HUDEP-2 (cell line): ENCODE data around the gene COA1.
A peak's percentile ranks its signal among the peaks of the same experiment; 100 is the strongest.
"Not testable (repeated sequence)": the region's sequence is repeated elsewhere in the genome, so short reads cannot be mapped to it uniquely, and the experiment has no call there.

Experiments used
- DNase-seq, 76 experiments: peaks; one replicate each; lab custom pipeline; 2025; ENCODE audit not compliant: unreplicated experiment in 76 of 76; lab: John Stamatoyannopoulos, UW

Gene COA1

DNA sequence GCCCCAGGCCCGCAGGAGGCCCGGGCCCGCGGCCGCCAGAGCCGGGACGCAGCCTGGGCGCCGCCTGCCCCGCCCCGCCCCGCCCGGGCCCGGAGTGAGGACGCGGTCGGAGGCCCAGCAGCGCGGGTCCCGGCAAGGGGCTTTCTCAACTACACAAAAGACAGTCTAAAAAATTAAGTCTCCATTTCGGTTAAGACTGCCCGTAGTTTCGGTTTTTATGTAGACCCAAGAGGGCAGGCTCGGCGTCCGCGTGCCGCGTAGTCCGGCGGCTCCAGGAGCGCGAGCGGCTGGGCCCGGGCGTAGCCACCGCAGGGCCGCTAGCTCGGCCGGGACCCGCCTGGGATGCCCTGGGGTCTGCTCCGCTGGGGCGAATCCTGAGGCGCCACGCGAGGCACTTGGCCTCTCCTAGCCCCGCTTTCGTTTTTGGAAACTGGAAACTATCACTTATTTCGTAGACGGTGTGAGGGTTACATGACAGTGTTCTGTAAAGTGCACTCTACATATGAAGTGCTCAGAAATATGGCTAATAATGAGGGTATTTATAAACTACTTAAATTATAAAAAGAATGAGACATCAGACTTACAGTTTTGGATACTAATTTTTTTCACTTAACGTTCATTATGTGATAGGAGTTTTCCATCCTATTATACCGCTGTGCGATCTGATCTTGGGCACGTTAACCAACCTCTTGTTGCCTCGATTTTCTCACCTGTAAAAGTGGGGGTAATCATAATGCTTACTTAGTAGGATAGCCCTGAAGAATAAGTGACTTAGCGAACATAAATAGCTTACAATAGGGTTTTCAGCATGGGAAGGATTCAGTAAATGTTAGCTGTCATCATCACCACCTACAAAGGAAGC, 29.7 kb upstream of the COA1 start:
- peak in 32 of 76 experiments; percentile 15 to 63 (median 37) for DNase-seq

DNA sequence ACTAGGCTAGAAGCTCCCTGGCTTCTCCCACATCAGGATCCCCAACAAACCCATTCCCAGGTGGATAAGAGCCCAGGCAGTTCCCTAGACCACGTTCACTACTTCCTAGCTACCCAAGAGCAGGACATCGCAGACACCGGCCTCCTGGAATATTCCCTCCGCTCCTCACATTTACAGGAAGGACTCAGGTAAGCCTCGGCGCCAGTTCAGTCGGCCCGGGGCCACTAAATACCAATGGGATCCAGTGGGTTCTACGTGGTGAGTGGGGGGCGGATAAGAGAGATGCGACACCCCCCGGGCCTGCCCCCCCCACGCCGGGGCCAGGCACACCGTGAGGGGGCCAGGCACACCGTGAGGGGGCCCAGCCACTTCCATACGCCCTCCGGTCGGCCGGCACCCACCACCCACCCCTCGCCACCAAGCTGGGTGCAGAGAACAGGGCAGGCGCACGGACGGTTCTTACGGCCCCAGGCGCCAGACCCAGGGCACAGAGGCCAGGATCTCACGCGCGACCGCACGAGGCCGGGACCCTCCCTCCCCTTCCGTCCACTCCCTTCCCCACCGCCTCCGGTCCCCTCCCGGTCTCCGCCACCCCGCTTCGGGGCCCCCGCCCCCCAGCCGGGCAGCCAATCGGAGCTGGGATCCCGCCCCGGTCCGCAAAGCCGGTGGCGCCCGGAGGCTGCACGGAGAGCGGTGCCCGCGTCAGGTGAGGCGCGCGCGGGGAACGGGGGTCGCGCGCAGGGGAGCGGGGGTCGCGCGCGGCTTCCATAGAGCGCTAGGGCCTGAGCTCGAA, 28.9 kb upstream of the COA1 start, which contains the start of gene BLVRA:
Gene BLVRA, plus strand, starts transcription at position 652 of the 793 bp plus-strand sequence. CDS start 12,479 bp downstream, outside the sequence.
- peak in 59 of 76 experiments; percentile 10 to 76 (median 52) for DNase-seq

DNA sequence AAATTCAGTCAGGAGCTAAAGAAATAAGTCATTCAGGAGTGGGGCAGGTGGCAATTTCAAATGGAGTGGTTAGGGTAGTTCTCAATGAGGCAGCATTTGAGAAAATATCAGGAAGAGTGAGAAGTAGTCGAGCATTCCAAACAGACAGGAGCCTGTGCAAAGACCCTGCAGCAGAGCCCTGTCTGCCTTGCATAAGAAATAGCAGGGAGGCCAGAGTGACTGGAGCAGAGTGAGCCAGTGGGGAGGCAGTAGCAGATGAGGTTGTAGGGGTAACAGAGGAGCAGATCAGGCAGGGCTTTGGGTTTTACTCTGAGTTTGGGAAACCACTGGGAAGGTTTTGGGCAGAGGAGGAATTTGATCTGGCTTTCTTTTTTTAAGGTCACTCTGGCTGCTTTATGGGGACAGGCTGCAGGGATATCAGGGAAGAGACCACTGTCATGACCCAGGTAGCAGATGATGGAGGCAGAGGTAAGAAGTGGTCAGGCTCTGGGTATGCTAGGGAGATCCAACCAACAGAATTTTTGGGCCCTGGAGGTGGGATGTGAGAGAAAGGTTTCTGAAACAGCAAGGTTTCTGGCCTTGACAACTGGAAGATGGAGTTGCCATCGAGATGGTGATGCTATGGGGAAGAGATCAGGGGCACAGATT, 27.9 kb upstream of the COA1 start:
- DNase-seq = peak in 26 of 76 experiments; percentile 6 to 74 (median 51)

DNA sequence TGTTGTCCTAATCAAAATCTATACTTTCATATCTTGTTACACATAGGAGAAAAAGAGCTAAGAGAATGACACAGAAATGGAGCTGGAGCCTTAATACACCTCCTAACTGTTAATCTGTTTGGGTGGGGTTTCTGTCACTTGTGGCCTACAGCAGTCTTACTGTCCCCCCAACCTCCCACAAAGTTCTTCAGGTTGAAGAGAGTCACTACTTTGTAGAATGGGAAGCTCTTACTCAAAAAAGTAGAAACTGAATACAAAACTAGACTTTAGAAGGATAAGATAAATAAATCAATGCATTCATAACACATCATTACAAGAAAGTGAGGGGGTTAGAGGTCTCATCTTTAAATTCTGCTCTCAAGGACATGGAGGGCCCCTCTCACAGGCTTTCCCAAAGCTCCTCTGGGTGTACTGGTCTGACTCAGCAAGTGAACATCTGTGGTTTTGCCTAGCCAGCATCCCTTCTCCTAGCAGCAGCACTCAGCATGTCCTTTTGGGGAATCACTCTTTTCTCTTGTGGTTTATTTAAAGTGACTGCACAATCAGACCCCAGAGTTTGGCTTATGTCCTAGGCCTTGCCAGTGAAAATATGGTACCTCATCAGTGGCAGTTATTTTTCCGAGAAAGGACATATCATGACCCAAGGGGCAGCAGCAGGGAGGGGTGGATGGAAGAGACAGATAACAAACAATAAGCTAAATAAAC, 27.2 kb upstream of the COA1 start:
- peak in 72 of 76 experiments; percentile 24 to 92 (median 64) for DNase-seq

DNA sequence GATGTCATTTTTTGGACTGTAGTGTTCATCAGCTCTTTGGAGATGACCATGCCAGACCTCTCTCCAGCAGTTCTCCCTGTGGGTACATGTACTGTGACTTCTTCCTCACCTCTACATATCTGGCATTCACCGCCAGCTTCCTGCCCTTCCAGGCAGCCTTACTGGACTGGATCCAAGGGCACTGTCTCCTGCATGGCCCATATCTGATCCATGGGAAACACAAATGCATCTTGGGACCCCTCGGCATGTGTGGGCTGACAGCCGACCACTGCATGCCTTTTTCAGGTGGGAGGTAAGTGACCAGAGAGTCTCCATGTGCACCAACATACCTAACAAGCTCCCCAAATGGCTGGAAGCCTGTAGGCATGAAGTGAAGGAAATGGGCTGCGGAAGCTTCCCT, 25.3 kb upstream of the COA1 start:
- DNase-seq = no peak

DNA sequence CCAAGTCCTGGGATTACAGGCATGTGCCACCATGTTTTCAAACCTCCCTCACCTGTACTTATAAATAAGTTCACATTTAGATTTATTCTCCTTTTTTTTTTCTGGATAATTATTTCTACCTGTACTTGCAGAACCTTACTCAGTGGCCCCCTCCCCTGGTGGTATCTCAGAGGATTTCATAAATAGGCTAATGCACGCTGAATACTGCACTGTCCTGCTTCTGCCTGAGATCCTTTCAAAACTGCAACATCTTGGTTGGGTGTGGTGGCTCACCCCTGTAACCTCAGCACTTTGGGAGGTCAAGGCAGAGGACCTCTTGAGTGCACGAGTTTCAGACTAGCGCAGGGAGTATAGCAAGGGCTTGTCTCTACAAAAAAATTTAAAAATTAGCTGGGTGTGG, 24.5 kb upstream of the COA1 start:
- DNase-seq = no peak

DNA sequence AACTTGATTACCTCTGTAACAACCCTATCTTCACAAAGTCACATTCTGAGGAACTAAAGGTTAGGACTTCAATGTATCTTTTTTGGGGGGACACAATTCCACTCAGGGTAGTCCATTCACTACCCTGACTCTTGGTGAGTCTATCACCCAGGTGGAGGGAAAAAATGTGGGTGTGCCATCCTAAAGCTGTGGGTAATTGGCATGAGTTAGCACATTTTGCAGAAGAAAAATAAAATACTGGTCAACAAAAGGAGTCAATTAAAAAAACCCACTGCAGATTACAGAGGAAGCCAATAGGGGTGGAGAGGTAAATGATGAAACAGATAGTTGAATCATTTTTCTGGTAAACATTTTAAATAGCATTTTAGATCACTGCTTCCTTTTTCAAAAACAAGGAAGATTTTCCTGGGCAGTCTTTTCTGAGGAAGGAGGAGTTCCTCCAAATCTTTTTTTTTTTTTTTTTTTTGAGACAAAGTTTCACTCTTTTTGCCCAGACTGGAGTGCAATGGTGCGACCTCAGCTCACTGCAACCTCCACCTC, 24.0 kb upstream of the COA1 start:
- DNase-seq = no peak

DNA sequence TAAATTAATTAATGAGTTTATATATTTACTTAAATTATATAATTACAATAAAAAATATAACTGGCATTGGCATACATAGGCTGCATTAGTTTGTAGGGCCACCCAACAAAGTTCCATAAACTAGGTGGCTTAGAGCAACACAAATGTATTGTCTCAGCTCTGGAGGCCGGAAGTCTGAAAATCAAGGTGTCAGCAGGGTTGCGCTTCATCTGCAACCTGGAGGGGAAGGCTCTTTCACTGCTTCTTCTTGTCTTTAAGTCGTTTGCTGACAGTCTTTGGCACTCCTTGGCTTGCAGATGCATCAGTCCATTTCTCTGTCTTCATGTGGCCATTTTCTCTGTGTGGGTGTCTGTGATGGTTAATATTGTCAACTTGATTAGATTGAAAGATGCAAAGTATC, 23.1 kb upstream of the COA1 start:
- DNase-seq = no peak

DNA sequence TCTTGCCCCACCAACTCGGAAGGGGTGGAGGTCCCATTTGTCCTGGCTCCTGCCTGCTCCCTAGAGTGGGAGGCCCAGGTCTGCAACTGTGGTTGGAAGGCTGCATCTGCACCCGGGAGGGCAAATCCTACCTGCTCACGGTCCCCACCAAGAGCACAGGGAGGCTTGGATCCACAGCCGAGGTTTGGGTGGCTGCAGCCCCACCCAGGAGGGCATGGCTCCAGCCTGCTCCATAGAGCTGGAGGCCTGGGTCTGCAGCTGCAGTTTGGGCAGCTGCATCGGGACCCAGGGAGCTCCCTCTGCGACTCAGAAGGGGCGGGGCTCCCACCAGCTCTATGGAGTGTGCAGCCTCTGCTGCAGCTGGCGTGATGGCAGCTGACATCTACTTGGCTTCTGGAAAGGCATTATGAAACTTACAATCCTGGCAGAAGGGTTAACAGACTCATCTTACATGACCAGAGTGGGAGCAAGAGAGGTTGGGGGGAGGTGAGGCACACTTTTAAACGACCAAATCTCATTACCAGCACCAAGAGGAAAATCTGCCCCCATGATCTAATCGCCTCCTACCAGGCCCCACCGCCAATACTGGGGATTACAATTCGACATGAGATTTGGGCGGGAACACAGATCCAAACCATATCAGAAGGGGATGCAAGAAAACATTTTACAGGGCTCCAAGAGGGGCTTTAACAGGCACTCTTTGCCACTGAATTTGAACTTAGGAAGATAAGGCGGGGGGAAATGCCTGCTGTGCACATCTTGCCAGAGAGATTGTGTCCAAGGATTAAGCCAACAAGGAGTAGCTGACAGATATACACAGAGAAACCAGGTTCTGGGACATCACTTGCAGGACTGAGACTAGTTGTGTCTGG, 20.9 kb upstream of the COA1 start:
- peak in 67 of 76 experiments; percentile 10 to 79 (median 52) for DNase-seq

DNA sequence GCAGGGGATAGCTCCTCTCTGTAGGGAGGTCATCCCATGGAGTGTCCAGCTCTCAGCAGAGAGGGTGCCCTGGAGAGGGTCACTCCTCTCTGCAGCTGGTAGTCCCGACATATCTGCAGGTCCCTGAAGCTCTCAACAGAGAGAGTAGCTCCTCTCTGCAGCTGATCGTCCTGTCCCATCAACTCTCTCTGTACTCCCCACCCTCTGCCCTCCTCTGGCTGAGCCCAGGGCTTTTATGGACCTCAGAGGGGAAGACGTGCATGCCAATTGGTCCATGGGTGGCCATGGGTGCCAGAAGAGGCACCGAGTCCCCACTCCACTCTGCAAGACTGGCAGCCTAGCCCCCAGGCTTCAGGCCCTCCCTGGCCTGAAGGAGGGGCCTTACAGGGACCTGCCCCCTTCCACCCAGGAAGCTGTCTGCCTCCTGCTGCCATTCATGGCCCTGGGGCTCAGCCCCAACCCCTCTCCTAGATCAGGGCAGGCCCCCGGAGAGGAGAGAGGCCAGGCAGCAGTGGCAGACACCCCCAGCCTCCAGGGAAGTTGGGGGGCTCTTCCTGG, 20.1 kb upstream of the COA1 start:
- no peak for DNase-seq

DNA sequence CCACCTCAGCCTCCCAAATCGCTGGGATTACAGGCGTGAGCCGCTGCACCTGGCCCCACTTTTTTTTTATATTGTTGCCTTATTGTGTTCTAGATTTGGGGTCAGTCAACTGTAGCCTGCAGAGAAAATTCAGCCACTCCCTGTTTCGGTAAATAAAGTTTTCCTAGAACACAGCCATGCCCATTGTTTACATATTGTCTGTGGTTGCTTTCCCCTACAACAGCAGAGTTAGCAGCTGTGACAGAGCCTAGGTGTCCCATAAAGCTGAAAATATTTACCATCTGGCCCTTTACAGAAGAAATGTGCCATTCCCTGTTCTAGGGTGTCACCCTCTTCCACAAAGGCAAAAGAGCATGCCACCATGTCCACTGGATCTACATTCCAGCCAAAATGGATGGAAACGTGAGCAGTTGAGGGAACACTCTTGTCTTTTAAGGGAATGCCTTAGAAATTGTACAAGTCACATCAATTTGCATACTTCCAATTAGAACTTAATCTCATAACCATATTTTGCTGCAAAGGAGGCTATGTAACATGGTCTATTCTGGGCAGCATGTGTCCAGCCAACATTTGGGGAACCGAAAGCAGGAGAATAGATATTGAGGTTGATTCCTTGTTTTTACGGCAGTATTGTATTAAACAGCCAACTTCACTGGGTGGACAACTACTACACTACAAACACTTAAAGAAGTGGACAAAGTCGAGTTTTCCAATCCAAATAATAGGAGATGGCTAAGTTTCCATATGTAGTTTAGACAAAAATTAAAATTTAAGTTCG, 18.2 kb upstream of the COA1 start:
- DNase-seq = no peak

DNA sequence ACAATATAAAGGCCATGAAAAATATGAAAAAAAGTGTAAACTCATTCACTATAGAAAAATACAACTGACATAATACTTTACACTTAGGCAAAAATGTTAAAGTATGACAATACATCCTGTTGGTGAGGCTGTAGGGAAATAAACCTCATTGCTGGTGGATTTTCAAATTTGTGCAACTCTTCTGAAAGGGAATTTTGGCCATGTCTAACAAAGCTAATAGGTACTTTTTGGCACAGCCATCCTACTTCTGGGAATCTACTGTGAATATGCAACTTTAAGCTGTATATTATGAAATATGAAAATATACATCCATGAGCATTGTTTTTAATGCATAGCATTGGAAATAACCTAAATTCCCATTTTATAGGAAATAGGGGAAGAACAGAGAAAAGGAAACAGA, 13.4 kb upstream of the COA1 start:
- no peak for DNase-seq

DNA sequence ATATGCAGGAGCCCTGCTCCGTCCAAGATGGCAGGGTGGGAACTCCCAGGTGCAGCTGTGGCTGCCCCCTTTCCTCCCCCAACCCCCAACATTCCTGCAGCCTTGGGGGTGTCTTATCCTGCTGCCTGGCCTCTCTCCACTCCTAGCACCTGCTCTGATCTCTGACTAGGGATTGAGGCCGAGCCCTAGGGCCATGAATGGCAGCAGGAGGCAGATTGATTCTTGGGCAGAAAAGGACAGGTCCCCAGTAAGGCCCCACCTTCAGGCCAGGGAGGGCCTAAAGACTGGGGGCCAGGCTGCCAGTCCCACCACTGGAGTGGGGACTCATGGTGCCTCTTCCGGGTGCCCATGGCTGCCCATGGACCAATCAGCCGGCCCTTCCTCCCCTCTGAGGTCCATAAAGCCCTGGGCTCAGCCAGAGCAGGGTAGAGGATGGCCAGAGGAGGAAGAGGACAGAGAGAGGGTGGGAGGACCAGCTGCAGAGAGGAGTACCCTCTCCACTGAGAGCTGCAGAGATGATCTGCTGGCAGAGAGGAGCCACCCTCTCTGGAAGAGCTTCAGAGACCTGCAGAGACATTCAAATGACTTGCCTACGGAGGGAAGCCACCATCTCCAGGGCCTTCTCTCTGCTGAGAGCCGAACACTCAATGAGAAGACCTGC, 8.3 kb upstream of the COA1 start:
- no peak for DNase-seq

DNA sequence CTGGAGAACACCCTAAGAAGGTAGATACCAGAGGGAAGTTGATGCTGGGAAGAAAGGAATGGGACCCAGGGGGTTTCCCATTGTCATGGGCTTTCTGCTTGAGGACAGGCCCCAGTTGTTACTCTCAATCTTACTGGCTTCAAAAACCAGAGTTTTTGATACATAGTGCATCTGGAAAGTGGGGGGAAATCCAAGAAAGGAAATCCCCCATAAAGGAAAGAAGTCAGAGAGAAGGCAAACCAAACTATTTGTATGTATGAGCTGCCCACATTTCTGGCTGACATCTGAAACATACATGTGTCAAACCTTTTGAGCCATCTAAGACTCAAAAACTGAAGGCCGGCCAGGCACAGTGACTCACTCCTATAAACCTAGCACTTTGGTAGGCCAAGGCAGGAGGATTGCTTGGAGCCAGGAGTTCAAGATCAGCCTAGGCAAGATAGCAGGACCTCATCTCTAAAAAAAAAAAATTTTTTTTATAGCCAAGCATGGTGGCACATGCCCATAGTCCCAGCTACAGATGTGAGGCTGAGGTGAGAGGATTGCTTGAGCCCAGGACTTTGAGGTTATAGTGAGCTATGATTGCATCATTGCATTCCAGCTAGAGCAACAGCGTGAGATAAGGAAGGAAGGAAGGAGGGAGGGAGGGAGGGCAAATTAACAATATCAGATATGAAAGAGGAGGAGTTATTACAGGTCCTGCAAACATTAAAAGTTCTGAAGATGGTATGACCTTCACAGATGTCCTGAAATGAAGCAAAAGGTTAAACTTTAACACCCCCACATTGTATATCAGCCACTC, 6.7 kb upstream of the COA1 start:
- DNase-seq = peak in 12 of 76 experiments; percentile 5 to 51 (median 24)

DNA sequence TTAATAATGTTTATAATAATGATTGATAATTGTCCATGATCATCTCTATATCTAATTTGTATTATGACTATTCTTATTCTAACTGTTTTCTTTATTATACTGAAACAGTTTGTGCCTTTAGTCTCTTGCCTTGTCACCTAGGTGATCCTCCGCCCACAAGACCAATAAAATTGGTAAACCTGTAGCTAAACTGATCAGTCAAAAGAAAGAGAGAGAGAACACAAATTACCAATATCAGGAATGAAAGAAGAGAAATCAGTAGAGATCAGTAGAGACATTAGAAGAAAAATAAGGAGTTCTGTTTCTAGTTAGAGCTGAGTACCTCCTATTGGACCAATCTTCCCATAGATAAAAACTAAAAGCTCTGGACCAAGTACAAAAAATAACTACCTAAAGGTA, 6.1 kb upstream of the COA1 start:
- DNase-seq = no peak

DNA sequence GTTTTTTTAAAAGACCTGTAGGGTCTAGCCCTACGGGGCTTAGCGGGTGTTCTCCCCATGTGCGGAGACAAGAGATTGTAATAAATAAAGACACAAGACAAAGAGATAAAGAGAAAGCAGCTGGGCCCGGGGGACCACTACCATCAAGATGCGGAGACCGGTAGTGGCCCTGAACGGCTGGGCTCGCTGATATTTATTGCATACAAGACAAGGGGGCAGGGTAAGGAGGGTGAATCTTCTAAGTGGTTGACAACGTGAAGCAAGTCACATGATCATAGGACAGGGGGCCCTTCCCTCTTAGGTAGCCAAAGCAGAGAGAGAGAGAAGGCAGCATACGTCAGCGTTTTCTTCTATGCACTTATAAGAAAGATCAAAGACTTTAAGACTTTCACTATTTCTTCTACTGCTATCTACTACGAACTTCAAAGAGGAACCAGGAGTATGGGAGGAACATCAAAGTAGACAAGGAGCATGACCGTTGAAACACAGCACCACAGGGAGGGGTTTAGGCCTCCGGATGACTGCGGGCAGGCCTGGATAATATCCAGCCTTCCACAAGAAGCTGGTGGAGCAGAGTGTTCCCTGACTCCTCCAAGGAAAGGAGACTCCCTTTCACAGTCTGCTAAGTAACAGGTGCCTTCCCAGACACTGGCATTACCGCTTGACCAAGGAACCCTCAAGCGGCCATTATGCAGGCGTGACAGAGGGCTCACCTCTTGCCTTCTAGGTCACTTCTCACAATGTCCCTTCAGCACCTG, 5.4 kb upstream of the COA1 start:
- DNase-seq = not testable (repeated sequence)
